ENCODE data around the gene AGRP.
A peak's percentile ranks its signal among the peaks of the same experiment; 100 is the strongest.

AGRP gene

GRCh38 chr16:67463059-67463458 lies 20.3 kb downstream of the AGRP start:
- no peak for DNase-seq

- no peak for DNase-seq
Measured at GRCh38 chr16:67462279-67462655, 21.1 kb downstream of the AGRP start.

- no peak for DNase-seq
Measured at GRCh38 chr16:67461600-67462278, 21.6 kb downstream of the AGRP start.

GRCh38 chr16:67460961-67461360 lies 22.4 kb downstream of the AGRP start:
- DNase-seq: no peak

GRCh38 chr16:67460168-67460567 lies 23.2 kb downstream of the AGRP start:
- no peak for DNase-seq

GRCh38 chr16:67459861-67460150 lies 23.5 kb downstream of the AGRP start:
- DNase-seq: no peak

- no peak for DNase-seq
Measured at GRCh38 chr16:67459066-67459860, 24.1 kb downstream of the AGRP start.

- no peak for DNase-seq
Measured at GRCh38 chr16:67458121-67458641, 25.2 kb downstream of the AGRP start.

- no peak for DNase-seq
Measured at GRCh38 chr16:67457611-67458010, 25.7 kb downstream of the AGRP start.

GRCh38 chr16:67456391-67457081 lies 26.8 kb downstream of the AGRP start:
- no peak for DNase-seq

GRCh38 chr16:67454852-67455251 lies 28.5 kb downstream of the AGRP start:
- no peak for DNase-seq

- DNase-seq: no peak
Measured at GRCh38 chr16:67454104-67454503, 29.2 kb downstream of the AGRP start.

- DNase-seq: no peak
Measured at GRCh38 chr16:67451704-67452435, 31.5 kb downstream of the AGRP start.

GRCh38 chr16:67451061-67451703 lies 32.2 kb downstream of the AGRP start:
- no peak for DNase-seq

- DNase-seq: no peak
Measured at GRCh38 chr16:67449739-67450138, 33.6 kb downstream of the AGRP start.

GRCh38 chr16:67449336-67449735 lies 34.0 kb downstream of the AGRP start:
- DNase-seq: no peak

- no peak for DNase-seq
Measured at GRCh38 chr16:67448580-67448979, 34.8 kb downstream of the AGRP start.

GRCh38 chr16:67447508-67448076 lies 35.8 kb downstream of the AGRP start:
- DNase-seq: peak in 3 of 5 experiments; percentile 17 to 77 (median 64)

GRCh38 chr16:67446968-67447507 lies 36.3 kb downstream of the AGRP start:
- no peak for DNase-seq

GRCh38 chr16:67445913-67446907 lies 37.1 kb downstream of the AGRP start:
- DNase-seq: no peak
